Mesendoderm (in vitro differentiated cells): Measurements from ENCODE around the gene NFAT5.
"Not testable (repeated sequence)": the region's sequence is repeated elsewhere in the genome, so short reads cannot be mapped to it uniquely, and the experiment has no call there.

Experiments used
- DNase-seq: peaks from one replicate; pipeline ENCODE4 v3.0.0; 2013
- H2AK5ac ChIP-seq: 2 replicates; pipeline ENCODE4 v1.6.1; 2013; ENCODE audit warnings: low read length, inconsistent platforms
- H2BK120ac ChIP-seq: 2 replicates; pipeline ENCODE4 v1.6.1; 2013; ENCODE audit warnings: low read depth, mild to moderate bottlenecking, low read length, moderate library complexity, mixed read lengths
- H2BK15ac ChIP-seq: replicated peaks from 2 replicates; pipeline ENCODE4 v1.6.1; 2013; ENCODE audit warnings: low read depth, mild to moderate bottlenecking, moderate library complexity
- H2BK5ac ChIP-seq: 2 replicates; pipeline ENCODE4 v1.6.1; 2013; ENCODE audit warnings: low read length, inconsistent platforms
- H3K18ac ChIP-seq: 2 replicates; pipeline ENCODE4 v1.6.1; 2013; ENCODE audit warnings: mild to moderate bottlenecking, low read length, mixed read lengths
- H3K23ac ChIP-seq: one replicate; pipeline ENCODE4 v1.6.1; 2013; ENCODE audit warnings: low read length
- H3K27ac ChIP-seq: 2 replicates; pipeline ENCODE4 v1.5.1; 2013; ENCODE audit warnings: low read depth, mild to moderate bottlenecking, inconsistent platforms, low read length, moderate library complexity
- H3K27me3 ChIP-seq: 2 replicates; pipeline ENCODE4 v1.6.1; 2013; ENCODE audit warnings: low read length, control low read depth, mild to moderate bottlenecking, inconsistent platforms; ENCODE audit not compliant: insufficient read depth, poor library complexity
- H3K36me3 ChIP-seq: 2 replicates; pipeline ENCODE4 v1.6.1; 2013; ENCODE audit warnings: low read length, inconsistent platforms; ENCODE audit not compliant: control insufficient read depth, insufficient read depth
- H3K4ac ChIP-seq: one replicate; pipeline ENCODE4 v1.6.1; 2013; ENCODE audit warnings: low read depth, mild to moderate bottlenecking, low read length, moderate library complexity
- H3K4me1 ChIP-seq: 2 replicates; pipeline ENCODE4 v1.6.1; 2013; ENCODE audit warnings: low read depth, low read length, inconsistent platforms; ENCODE audit not compliant: control insufficient read depth
- H3K4me2 ChIP-seq: 2 replicates; pipeline ENCODE4 v1.6.1; 2013; ENCODE audit warnings: low read length
- H3K4me3 ChIP-seq: 2 replicates; pipeline ENCODE4 v1.5.1; 2013; ENCODE audit warnings: mild to moderate bottlenecking, low read length
- H3K56ac ChIP-seq: one replicate; pipeline ENCODE4 v1.6.1; 2013; ENCODE audit warnings: low read length
- H3K79me1 ChIP-seq: 2 replicates; pipeline ENCODE4 v1.6.1; 2013; ENCODE audit warnings: low read length, inconsistent platforms
- H3K79me2 ChIP-seq: 2 replicates; pipeline ENCODE4 v1.6.1; 2013; ENCODE audit warnings: mild to moderate bottlenecking, low read length; ENCODE audit not compliant: control insufficient read depth, insufficient read depth
- H3K9ac ChIP-seq: 2 replicates; pipeline ENCODE4 v1.6.1; 2013; ENCODE audit warnings: low read length, inconsistent platforms
- H4K5ac ChIP-seq: one replicate; pipeline ENCODE4 v1.6.1; 2013; ENCODE audit warnings: low read length
- H4K8ac ChIP-seq: one replicate; pipeline ENCODE4 v1.6.1; 2013; ENCODE audit warnings: low read depth, mild to moderate bottlenecking, control low read depth, low read length, moderate library complexity
- WGBS: extraction: QIAGEN DNeasy Blood & Tissue Kit; methylation state at CpG from one replicate; pipeline ENCODE4 v1.1.7; 2013; ENCODE audit warnings: low lambda C conversion rate, missing lambda C conversion rate; ENCODE audit not compliant: insufficient coverage; ENCODE audit errors: extremely low coverage; 5-methylcytosine and 5-hydroxymethylcytosine counted together

NFAT5 gene

GRCh38 chr16:69726313-69727060, 160.7 kb downstream of the NFAT5 start, which contains the start of gene NQO1:
Gene NQO1 (minus strand): TSS chr16:69726560. CDS start chr16:69726439, 121 bp downstream.
- H3K18ac ChIP-seq = peak within 1 kb of the TSS; percentile 81
- peak within 1 kb of the TSS; percentile 39 for H2BK15ac ChIP-seq
- H3K79me1 ChIP-seq = no peaks in the 10 kb centered on the region
- H3K9ac ChIP-seq = peak within 1 kb of the TSS; percentile 95
- peak within 1 kb of the TSS; percentile 99 for H3K27ac ChIP-seq
- peak within 1 kb of the TSS; percentile 99 for H3K56ac ChIP-seq
- no peaks in the 10 kb centered on the region for H3K36me3 ChIP-seq
- H3K27me3 ChIP-seq = no peaks in the 10 kb centered on the region
- DNase-seq = peak; percentile 99
- H2BK5ac ChIP-seq = peak within 1 kb of the TSS; percentile 100
- peaks cover 7% of the 10 kb centered on the region for H3K79me2 ChIP-seq
- peak within 1 kb of the TSS; percentile 96 for H3K4me2 ChIP-seq
- peak within 1 kb of the TSS; percentile 100 for H3K23ac ChIP-seq
- no CpG with 5 or more reads among the region's 31 CpGs for WGBS
- peak within 1 kb of the TSS; percentile 68 for H4K8ac ChIP-seq
- peak within 1 kb of the TSS; percentile 97 for H3K4ac ChIP-seq
- H2BK120ac ChIP-seq = peak within 1 kb of the TSS; percentile 56
- peak within 1 kb of the TSS; percentile 98 for H2AK5ac ChIP-seq
- H3K4me1 ChIP-seq = peaks cover 5% of the 10 kb centered on the region
- H3K4me3 ChIP-seq = peak within 1 kb of the TSS; percentile 76
- peak within 1 kb of the TSS; percentile 97 for H4K5ac ChIP-seq

- Histone ChIP-seq H2BK15ac (no peak overlapping the region), H3K79me1 (no peaks in the 10 kb centered on the region), H3K27me3 (no peaks in the 10 kb centered on the region), H2AK5ac (peak overlapping the region; percentile 17), H3K4me1 (peaks cover 5% of the 10 kb centered on the region), H3K4me3 (no peak overlapping the region), H4K8ac (no peak overlapping the region), H3K27ac (peak overlapping the region; percentile 99), H3K56ac (peak overlapping the region; percentile 99), H2BK120ac (peak overlapping the region; percentile 56), H3K36me3 (no peaks in the 10 kb centered on the region), H3K4ac (peak overlapping the region; percentile 97), H3K18ac (peak overlapping the region; percentile 81), H4K5ac (no peak overlapping the region), H2BK5ac (peak overlapping the region; percentile 21), H3K23ac (no peak overlapping the region), H3K9ac (peak overlapping the region; percentile 5), H3K4me2 (no peak overlapping the region), H3K79me2 (peaks cover 7% of the 10 kb centered on the region)
- no CpG with 5 or more reads among the region's 5 CpGs for WGBS
- no peak for DNase-seq
These were observed 162.1 kb downstream of the NFAT5 start for GRCh38 chr16:69727916-69728270.

GRCh38 chr16:69729030-69729429, 163.3 kb downstream of the NFAT5 start:
- DNase-seq, H3K79me2 ChIP-seq, H3K27me3 ChIP-seq, H3K4me2 ChIP-seq, H3K18ac ChIP-seq, H3K4ac ChIP-seq, H2AK5ac ChIP-seq, H3K4me1 ChIP-seq, H4K5ac ChIP-seq, H3K4me3 ChIP-seq, H2BK15ac ChIP-seq, H3K79me1 ChIP-seq, H3K23ac ChIP-seq, H3K36me3 ChIP-seq, H2BK5ac ChIP-seq, H3K56ac ChIP-seq, H2BK120ac ChIP-seq, H4K8ac ChIP-seq, H3K27ac ChIP-seq, H3K9ac ChIP-seq: not testable (repeated sequence)
- WGBS = no CpG with 5 or more reads among the region's 4 CpGs

- H2AK5ac ChIP-seq, H2BK120ac ChIP-seq, H4K8ac ChIP-seq: not testable (repeated sequence)
These were observed 165.5 kb downstream of the NFAT5 start for GRCh38 chr16:69731280-69731679.

GRCh38 chr16:69732101-69732500, 166.3 kb downstream of the NFAT5 start:
- no peak overlapping the region for H3K18ac ChIP-seq
- H3K4ac ChIP-seq = no peak overlapping the region
- H3K4me1 ChIP-seq = no peaks in the 10 kb centered on the region
- WGBS = no CpG with 5 or more reads among the region's 6 CpGs
- H3K79me1 ChIP-seq = no peaks in the 10 kb centered on the region
- no peak overlapping the region for H4K5ac ChIP-seq
- H3K4me2 ChIP-seq = no peak overlapping the region
- no peak overlapping the region for H3K56ac ChIP-seq
- no peak for DNase-seq
- no peak overlapping the region for H3K23ac ChIP-seq
- no peaks in the 10 kb centered on the region for H3K27me3 ChIP-seq
- no peak overlapping the region for H4K8ac ChIP-seq
- H3K36me3 ChIP-seq = no peaks in the 10 kb centered on the region
- no peak overlapping the region for H2BK5ac ChIP-seq
- H2BK120ac ChIP-seq = no peak overlapping the region
- H2BK15ac ChIP-seq = no peak overlapping the region
- no peak overlapping the region for H3K4me3 ChIP-seq
- H2AK5ac ChIP-seq = no peak overlapping the region
- no peak overlapping the region for H3K27ac ChIP-seq
- no peaks in the 10 kb centered on the region for H3K79me2 ChIP-seq
- H3K9ac ChIP-seq = no peak overlapping the region

More at GRCh38 chr16:69731280-69731679, 165.5 kb downstream of the NFAT5 start:
- H3K23ac ChIP-seq, H3K4me1 ChIP-seq, H3K4me2 ChIP-seq, H3K9ac ChIP-seq, H3K79me2 ChIP-seq, H3K36me3 ChIP-seq, H3K27me3 ChIP-seq, DNase-seq, H3K4me3 ChIP-seq, H3K79me1 ChIP-seq, H3K4ac ChIP-seq, H2BK15ac ChIP-seq, H3K27ac ChIP-seq, H4K5ac ChIP-seq, H3K18ac ChIP-seq, H3K56ac ChIP-seq, H2BK5ac ChIP-seq: not testable (repeated sequence)
- WGBS = no CpG with 5 or more reads among the region's 5 CpGs
